PC-9 (cell line): ENCODE measurements around the gene NFATC1. TPM values are rescaled to one million over a fixed set of nuclear protein-coding genes. Genes with fewer than 3 reads are reported as not detected.

ENCODE experiments used
- BruUV-seq: library from RNA; stranded (reverse); fragments of 400-500 nt; replicated peaks from 2 replicates; lab custom pipeline; 2021; lab: Mats Ljungman, UMichigan
- CTCF ChIA-PET: fragments of 300-600 bp; sonication (Branson Sonifier 250); formaldehyde crosslinking; loops from one replicate; lab custom pipeline; 2022; ENCODE audit warnings: antibody characterized with exemption; lab: Charles Lee
- POLR2A ChIA-PET: fragments of 300-600 bp; sonication (Branson Sonifier 250); formaldehyde crosslinking; loops from one replicate; lab custom pipeline; 2022; ENCODE audit warnings: antibody characterized with exemption; ENCODE audit not compliant: unreplicated experiment; lab: Charles Lee
- DNase-seq, 2 experiments: peaks; one replicate each; pipeline versions ENCODE4 v3.0.0 to v3.0.0-alpha.2; 2015 to 2022; ENCODE audit warnings: mixed read lengths in 1 of 2
- H2AFZ ChIP-seq: fragments of 200-600 bp; sonication (generic); 2 replicates; pipeline ENCODE4 v1.8.1; 2017; ENCODE audit warnings: antibody characterized with exemption
- H3F3A ChIP-seq: fragments of 200-600 bp; sonication (generic); 2 replicates; pipeline ENCODE4 v1.8.1; 2017; ENCODE audit warnings: antibody characterized with exemption, mild to moderate bottlenecking, low read depth; ENCODE audit not compliant: insufficient read depth
- H3K27ac ChIP-seq: fragments of 200-600 bp; sonication (generic); 2 replicates; pipeline ENCODE4 v1.6.1; 2016; ENCODE audit warnings: mixed run types
- H3K27me3 ChIP-seq: fragments of 200-600 bp; sonication (generic); 2 replicates; pipeline ENCODE4 v1.6.1; 2016; ENCODE audit warnings: low read depth, mixed run types; ENCODE audit not compliant: insufficient read depth
- H3K36me3 ChIP-seq: fragments of 200-600 bp; sonication (generic); 2 replicates; pipeline ENCODE4 v1.6.1; 2016; ENCODE audit warnings: low read depth, mixed run types
- H3K4me1 ChIP-seq: fragments of 200-600 bp; sonication (generic); replicated peaks from 2 replicates; pipeline ENCODE4 v1.6.1; 2016; ENCODE audit warnings: mixed run types; ENCODE audit not compliant: insufficient read depth
- H3K4me2 ChIP-seq: fragments of 200-600 bp; sonication (generic); 2 replicates; pipeline ENCODE4 v1.6.1; 2017; ENCODE audit warnings: mixed run types
- H3K4me3 ChIP-seq: fragments of 200-600 bp; sonication (generic); 2 replicates; pipeline ENCODE4 v1.6.1; 2016; ENCODE audit warnings: mixed run types
- H3K79me2 ChIP-seq: fragments of 200-600 bp; sonication (generic); 2 replicates; pipeline ENCODE4 v1.6.1; 2017; ENCODE audit warnings: low read depth, mixed run types
- H3K9me2 ChIP-seq: fragments of 200-600 bp; sonication (generic); 2 replicates; pipeline ENCODE4 v1.8.1; 2017; ENCODE audit warnings: mild to moderate bottlenecking; ENCODE audit not compliant: insufficient read depth
- H3K9me3 ChIP-seq: fragments of 200-600 bp; sonication (generic); 2 replicates; pipeline ENCODE4 v1.8.1; 2016; ENCODE audit warnings: low read depth; ENCODE audit not compliant: insufficient read depth
- H4K20me1 ChIP-seq: fragments of 200-600 bp; sonication (generic); 2 replicates; pipeline ENCODE4 v1.8.1; 2017; ENCODE audit not compliant: insufficient read depth
- CTCF ChIP-seq: fragments of 200-600 bp; sonication (generic); conservative IDR thresholded peaks from 2 replicates; pipeline ENCODE4 v1.6.1; 2017; ENCODE audit warnings: mixed run types, antibody characterized with exemption, mild to moderate bottlenecking, moderate library complexity
- EZH2 ChIP-seq: fragments of 200-600 bp; sonication (generic); IDR thresholded peaks from 2 replicates; pipeline ENCODE4 v1.8.0; 2017; ENCODE audit warnings: antibody characterized with exemption, low read depth
- intact Hi-C: fragments of 100-400 bp; cut with micrococcal nuclease; formaldehyde crosslinking; loops from one replicate; pipeline ENCODE4 v1.10.0; 2022; ENCODE audit not compliant: unreplicated experiment
- total RNA-seq: library from RNA; stranded (reverse); gene quantifications from 2 replicates; pipeline ENCODE4 v1.2.3, GENCODE V29; 2021

Gene NFATC1
- total RNA-seq, 1 experiment from 2014 or later, result 2.6 TPM

- Histone ChIP-seq H3K4me3 (no peak overlapping the region), H3K4me2 (no peak overlapping the region)
- intact Hi-C loops, result loop anchor here (10.0 kb wide), 1 partner anchor 121 kb away; no protein-coding TSS in a partner anchor
Observed at GRCh38 chr18:79523736-79524180, 128.0 kb downstream of the NFATC1 start.

GRCh38 chr18:79524181-79525078, 128.7 kb downstream of the NFATC1 start:
- peaks cover 33% of the 10 kb centered on the region for H3K27me3 ChIP-seq
- H3K9me2 ChIP-seq, result no peaks in the 10 kb centered on the region
- no peak overlapping the region for H3K4me2 ChIP-seq
- H4K20me1 ChIP-seq, result no peaks in the 10 kb centered on the region
- no peaks in the 10 kb centered on the region for H3K9me3 ChIP-seq
- ChIA-PET POLR2A (no interaction called here), CTCF (no interaction called here)
- TF ChIP-seq CTCF (no peak), EZH2 (no peak)
- H2AFZ ChIP-seq, result no peak overlapping the region
- H3K4me3 ChIP-seq, result no peak overlapping the region
- H3K27ac ChIP-seq, result no peak overlapping the region
- no peaks in the 10 kb centered on the region for H3K4me1 ChIP-seq
- no peaks in the 10 kb centered on the region for H3K36me3 ChIP-seq
- intact Hi-C loops, result loop anchor here (10.0 kb wide), 1 partner anchor 120 kb away; no protein-coding TSS in a partner anchor
- DNase-seq, result no peak
- no TSS peak for BruUV-seq
- no peaks in the 10 kb centered on the region for H3K79me2 ChIP-seq
- H3F3A ChIP-seq, result no peaks in the 10 kb centered on the region

More at GRCh38 chr18:79523736-79524180, 128.0 kb downstream of the NFATC1 start:
- no peaks in the 10 kb centered on the region for H3K9me3 ChIP-seq
- no TSS peak for BruUV-seq
- DNase-seq, result no peak
- no peak overlapping the region for H3K27ac ChIP-seq
- POLR2A ChIA-PET, result interaction anchor here (0.6 kb wide), 1 partner anchor 437 kb away, joined by 5 read pairs; no protein-coding TSS in a partner anchor
- no peaks in the 10 kb centered on the region for H3K79me2 ChIP-seq
- H3K4me1 ChIP-seq, result no peaks in the 10 kb centered on the region
- no peaks in the 10 kb centered on the region for H3K9me2 ChIP-seq
- no peak for TF ChIP-seq CTCF
- no peak for TF ChIP-seq EZH2
- H3K36me3 ChIP-seq, result no peaks in the 10 kb centered on the region
- H2AFZ ChIP-seq, result no peak overlapping the region
- H3F3A ChIP-seq, result no peaks in the 10 kb centered on the region
- CTCF ChIA-PET, result no interaction called here
- H3K27me3 ChIP-seq, result peaks cover 32% of the 10 kb centered on the region
- no peaks in the 10 kb centered on the region for H4K20me1 ChIP-seq

- ChIA-PET POLR2A (no interaction called here), CTCF (no interaction called here)
- no peaks in the 10 kb centered on the region for H3K36me3 ChIP-seq
- no peaks in the 10 kb centered on the region for H3K9me2 ChIP-seq
- intact Hi-C loops, result loop anchor here (10.0 kb wide), 1 partner anchor 119 kb away; no protein-coding TSS in a partner anchor
- no peak for DNase-seq
- H3K9me3 ChIP-seq, result no peaks in the 10 kb centered on the region
- no TSS peak for BruUV-seq
- no peaks in the 10 kb centered on the region for H4K20me1 ChIP-seq
- no peak overlapping the region for H2AFZ ChIP-seq
- TF ChIP-seq CTCF (no peak), EZH2 (no peak)
- H3K4me1 ChIP-seq, result no peaks in the 10 kb centered on the region
- H3K79me2 ChIP-seq, result no peaks in the 10 kb centered on the region
- H3K4me3 ChIP-seq, result no peak overlapping the region
- H3F3A ChIP-seq, result no peaks in the 10 kb centered on the region
- peaks cover 40% of the 10 kb centered on the region for H3K27me3 ChIP-seq
- no peak overlapping the region for H3K27ac ChIP-seq
- H3K4me2 ChIP-seq, result no peak overlapping the region
Observed at GRCh38 chr18:79525556-79526467, 130.1 kb downstream of the NFATC1 start.
